ENCODE results near the gene MGLL. TPM values are rescaled to one million over a fixed set of nuclear protein-coding genes. Genes with fewer than 3 reads are reported as not detected.

Gene MGLL
- total RNA-seq, 1 experiment from 2014 or later: 12.6 TPM

DNA sequence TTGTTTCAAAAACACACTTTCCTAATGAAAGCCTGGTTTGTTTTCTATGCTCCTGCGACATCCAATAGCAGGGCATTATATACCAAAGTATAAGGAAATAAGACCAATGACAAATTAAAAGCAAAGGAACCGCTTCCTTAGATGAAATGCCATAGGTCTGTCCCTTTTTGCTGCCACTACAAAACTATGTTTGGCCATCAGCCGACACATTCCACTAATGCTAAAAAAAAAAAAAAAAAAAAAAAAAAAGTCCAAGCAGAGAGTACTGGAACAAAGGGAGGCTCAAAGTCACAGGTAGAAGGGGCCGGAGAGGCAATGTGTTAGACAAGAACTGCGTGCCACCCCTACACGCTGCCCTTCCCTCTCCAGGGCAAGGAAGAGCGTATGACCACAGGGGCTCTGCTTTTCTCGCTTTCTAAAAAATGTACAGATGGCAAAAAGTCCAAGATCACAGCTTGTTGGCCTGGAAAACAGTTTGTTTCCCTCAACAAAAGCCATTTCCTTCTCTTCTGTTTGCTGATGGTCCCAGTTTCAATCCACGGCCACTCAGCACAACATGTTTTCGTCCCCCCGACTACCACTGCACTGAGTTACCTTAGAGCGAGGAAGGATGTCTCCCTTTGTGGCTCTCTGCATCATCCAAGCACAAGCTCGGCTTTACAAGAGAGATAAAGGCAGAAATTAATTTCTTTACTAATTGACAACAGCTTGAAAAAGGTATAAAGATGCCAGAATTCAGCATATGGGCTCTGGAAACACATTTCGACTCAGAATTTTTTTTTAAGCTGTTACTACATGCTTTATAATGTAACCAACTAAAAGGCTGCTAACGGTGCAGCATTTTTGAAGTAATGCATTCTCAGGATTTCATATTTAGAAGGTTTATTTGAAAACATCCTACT, 78.7 kb downstream of the MGLL start:
- intact Hi-C loops (cut with micrococcal nuclease): no loop called here
- Mint-ChIP-seq H3K9me3 (ENCODE audit: unreplicated experiment) (no peaks in the 10 kb centered on the region), H3K36me3 (ENCODE audit: insufficient read depth, unreplicated experiment) (no peaks in the 10 kb centered on the region), H3K27me3 (ENCODE audit: insufficient read depth, unreplicated experiment) (no peaks in the 10 kb centered on the region), H3K27ac (ENCODE audit: low read depth, unreplicated experiment) (no peak overlapping the region), H3K4me3 (ENCODE audit: unreplicated experiment) (no peak overlapping the region), H3K4me1 (ENCODE audit: insufficient read depth, unreplicated experiment) (peaks cover 18% of the 10 kb centered on the region)
- no peak for DNase-seq (ENCODE audit: unreplicated experiment)
- CTCF ChIA-PET: interaction anchor here (0.6 kb wide), 1 partner anchor 73 kb away, joined by 3 read pairs; no protein-coding TSS in a partner anchor
- BruUV-seq (replicated peaks): no TSS peak
- POLR2A ChIA-PET: no interaction called here
- TF ChIP-seq, protein P1, sequence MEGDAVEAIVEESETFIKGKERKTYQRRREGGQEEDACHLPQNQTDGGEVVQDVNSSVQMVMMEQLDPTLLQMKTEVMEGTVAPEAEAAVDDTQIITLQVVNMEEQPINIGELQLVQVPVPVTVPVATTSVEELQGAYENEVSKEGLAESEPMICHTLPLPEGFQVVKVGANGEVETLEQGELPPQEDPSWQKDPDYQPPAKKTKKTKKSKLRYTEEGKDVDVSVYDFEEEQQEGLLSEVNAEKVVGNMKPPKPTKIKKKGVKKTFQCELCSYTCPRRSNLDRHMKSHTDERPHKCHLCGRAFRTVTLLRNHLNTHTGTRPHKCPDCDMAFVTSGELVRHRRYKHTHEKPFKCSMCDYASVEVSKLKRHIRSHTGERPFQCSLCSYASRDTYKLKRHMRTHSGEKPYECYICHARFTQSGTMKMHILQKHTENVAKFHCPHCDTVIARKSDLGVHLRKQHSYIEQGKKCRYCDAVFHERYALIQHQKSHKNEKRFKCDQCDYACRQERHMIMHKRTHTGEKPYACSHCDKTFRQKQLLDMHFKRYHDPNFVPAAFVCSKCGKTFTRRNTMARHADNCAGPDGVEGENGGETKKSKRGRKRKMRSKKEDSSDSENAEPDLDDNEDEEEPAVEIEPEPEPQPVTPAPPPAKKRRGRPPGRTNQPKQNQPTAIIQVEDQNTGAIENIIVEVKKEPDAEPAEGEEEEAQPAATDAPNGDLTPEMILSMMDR (IDR thresholded peaks at IDR 0.05; ENCODE audit: unreplicated experiment): no peak

DNA sequence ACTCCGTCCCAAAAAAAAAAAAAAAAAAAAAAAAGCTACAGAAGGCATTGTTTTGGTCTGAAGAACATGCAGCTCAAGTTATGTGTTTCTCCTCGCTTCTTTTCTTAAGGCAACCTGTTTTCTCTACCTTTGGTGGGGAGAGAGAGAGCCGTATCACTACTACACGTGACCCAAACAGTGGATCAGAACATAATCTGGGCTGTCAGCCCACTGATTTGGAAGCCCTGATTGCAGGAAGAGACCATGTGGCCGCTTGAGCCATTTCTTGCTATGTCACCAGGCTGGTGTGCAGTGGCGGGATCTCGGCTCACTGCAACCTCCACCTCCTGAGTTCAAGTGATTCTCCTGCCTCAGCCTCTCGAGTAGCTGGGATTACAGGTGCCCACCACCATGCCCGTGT, 79.7 kb downstream of the MGLL start:
- no TSS peak for BruUV-seq (replicated peaks)
- intact Hi-C loops (cut with micrococcal nuclease): no loop called here
- H3K27ac Mint-ChIP-seq (ENCODE audit: low read depth, unreplicated experiment): no peak overlapping the region
- H3K9me3 Mint-ChIP-seq (ENCODE audit: unreplicated experiment): no peaks in the 10 kb centered on the region
- H3K4me1 Mint-ChIP-seq (ENCODE audit: insufficient read depth, unreplicated experiment): peaks cover 10% of the 10 kb centered on the region
- no peak for DNase-seq (ENCODE audit: unreplicated experiment)
- no peaks in the 10 kb centered on the region for H3K36me3 Mint-ChIP-seq (ENCODE audit: insufficient read depth, unreplicated experiment)
- H3K4me3 Mint-ChIP-seq (ENCODE audit: unreplicated experiment): no peak overlapping the region
- ChIA-PET CTCF (no interaction called here), POLR2A (interaction anchor here (0.6 kb wide), 1 partner anchor 12 kb away, joined by 3 read pairs; no protein-coding TSS in a partner anchor)
- H3K27me3 Mint-ChIP-seq (ENCODE audit: insufficient read depth, unreplicated experiment): no peaks in the 10 kb centered on the region
- TF ChIP-seq, protein P1 (IDR thresholded peaks at IDR 0.05; ENCODE audit: unreplicated experiment): no peak

DNA sequence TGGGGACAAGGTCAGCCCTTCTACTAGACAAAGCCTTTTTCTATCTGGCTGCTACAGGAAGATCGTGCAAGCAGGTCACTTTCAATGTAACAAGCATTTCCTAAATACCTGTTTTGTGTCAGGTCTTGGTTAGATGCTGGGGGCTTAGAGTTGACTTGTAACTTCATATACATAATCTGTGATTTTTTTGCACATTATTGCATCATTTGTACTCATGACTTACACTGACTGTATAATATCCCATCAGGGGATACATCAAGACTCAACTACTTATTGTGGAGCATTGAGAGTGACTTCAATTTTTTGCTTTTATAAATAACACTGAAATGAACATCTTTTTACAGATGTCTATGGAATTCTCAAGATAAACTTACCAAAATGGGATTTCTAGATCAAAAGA, 80.6 kb downstream of the MGLL start:
- ChIA-PET POLR2A (no interaction called here), CTCF (no interaction called here)
- BruUV-seq (replicated peaks): no TSS peak
- no peak for DNase-seq (ENCODE audit: unreplicated experiment)
- Mint-ChIP-seq H3K4me3 (ENCODE audit: unreplicated experiment) (no peak overlapping the region), H3K9me3 (ENCODE audit: unreplicated experiment) (no peaks in the 10 kb centered on the region), H3K27me3 (ENCODE audit: insufficient read depth, unreplicated experiment) (no peaks in the 10 kb centered on the region), H3K27ac (ENCODE audit: low read depth, unreplicated experiment) (no peak overlapping the region), H3K4me1 (ENCODE audit: insufficient read depth, unreplicated experiment) (peaks cover 2% of the 10 kb centered on the region), H3K36me3 (ENCODE audit: insufficient read depth, unreplicated experiment) (no peaks in the 10 kb centered on the region)
- TF ChIP-seq, protein P1 (IDR thresholded peaks at IDR 0.05; ENCODE audit: unreplicated experiment): no peak
- intact Hi-C loops (cut with micrococcal nuclease): no loop called here

DNA sequence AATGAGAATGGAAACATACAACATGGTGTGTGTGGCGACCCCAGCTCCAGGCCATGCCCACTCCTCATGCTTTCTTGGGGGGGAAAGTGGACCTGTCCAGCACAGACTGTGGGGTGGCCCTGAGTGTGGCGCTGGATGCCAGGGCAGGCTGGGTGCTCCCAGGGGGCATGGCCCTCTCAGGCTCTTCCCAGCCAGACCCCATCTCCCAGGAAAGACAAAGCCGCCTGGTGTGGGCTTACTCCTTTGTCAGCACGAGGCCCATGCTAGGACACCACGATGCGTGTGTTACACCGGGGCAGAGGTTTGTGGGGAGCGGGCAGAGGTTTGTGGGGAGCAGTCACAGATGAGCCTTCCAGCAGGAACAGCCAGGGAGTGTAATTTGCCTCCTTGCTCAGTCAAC, 81.1 kb downstream of the MGLL start:
- H3K36me3 Mint-ChIP-seq (ENCODE audit: insufficient read depth, unreplicated experiment): no peaks in the 10 kb centered on the region
- no peaks in the 10 kb centered on the region for H3K9me3 Mint-ChIP-seq (ENCODE audit: unreplicated experiment)
- no peak overlapping the region for H3K27ac Mint-ChIP-seq (ENCODE audit: low read depth, unreplicated experiment)
- CTCF ChIA-PET: no interaction called here
- TF ChIP-seq, protein P1 (IDR thresholded peaks at IDR 0.05; ENCODE audit: unreplicated experiment): no peak
- POLR2A ChIA-PET: no interaction called here
- H3K4me3 Mint-ChIP-seq (ENCODE audit: unreplicated experiment): no peak overlapping the region
- no peaks in the 10 kb centered on the region for H3K4me1 Mint-ChIP-seq (ENCODE audit: insufficient read depth, unreplicated experiment)
- no peak for DNase-seq (ENCODE audit: unreplicated experiment)
- no peaks in the 10 kb centered on the region for H3K27me3 Mint-ChIP-seq (ENCODE audit: insufficient read depth, unreplicated experiment)
- intact Hi-C loops (cut with micrococcal nuclease): no loop called here
- BruUV-seq (replicated peaks): no TSS peak

All from MCF 10A (cell line).